Measurements from ENCODE around the gene ACAN. TPM values are rescaled to one million over a fixed set of nuclear protein-coding genes. Genes with fewer than 3 reads are reported as not detected.
A peak's percentile ranks its signal among the peaks of the same experiment; 100 is the strongest.

The ACAN gene
- polyA plus RNA-seq (2013), result 28.9 and 30.8 TPM in 2 replicates

- H3K23ac ChIP-seq (ENCODE audit: low read length), result no peak within 1 kb of the TSS
- H2AK5ac ChIP-seq (ENCODE audit: low read length), result no peak within 1 kb of the TSS
- H2AFZ ChIP-seq (ENCODE audit: insufficient read depth, low read length, poor library complexity), result peak within 1 kb of the TSS; percentile 75
- H3K4me3 ChIP-seq (ENCODE audit: low read depth, low read length), result peak within 1 kb of the TSS; percentile 71
- DNase-seq, result no peak
- peak within 1 kb of the TSS; percentile 61 for H4K8ac ChIP-seq (ENCODE audit: low read depth, low read length)
- H3K4ac ChIP-seq (ENCODE audit: low read depth, low read length), result no peak within 1 kb of the TSS
- H3K27me3 ChIP-seq (ENCODE audit: insufficient read depth, low read length), result peaks cover 22% of the 10 kb centered on the region
- peak within 1 kb of the TSS; percentile 54 for H3K9ac ChIP-seq (ENCODE audit: low read length)
- H4K91ac ChIP-seq (ENCODE audit: low read depth, low read length), result peak within 1 kb of the TSS; percentile 69
- no peaks in the 10 kb centered on the region for H3K36me3 ChIP-seq (ENCODE audit: control insufficient read depth in 1 of 2, insufficient read depth in 2 of 2, low read length in 2 of 2)
- peaks cover 6% of the 10 kb centered on the region for H3K79me1 ChIP-seq (ENCODE audit: low read length)
- WGBS (ENCODE audit: extremely low coverage, insufficient coverage, insufficient read length), result no CpG with 5 or more reads among the region's 61 CpGs
- peak within 1 kb of the TSS; percentile 47 for H4K12ac ChIP-seq (ENCODE audit: low read depth, low read length)
- H3K14ac ChIP-seq (ENCODE audit: low read length), result peak within 1 kb of the TSS; percentile 68
- H3K18ac ChIP-seq (ENCODE audit: low read length), result peak within 1 kb of the TSS; percentile 67
- peak within 1 kb of the TSS; percentile 76 for H2BK12ac ChIP-seq (ENCODE audit: low read length)
- peaks cover 2% of the 10 kb centered on the region for H3K79me2 ChIP-seq (ENCODE audit: control insufficient read depth, insufficient read depth, low read length, poor library complexity)
- no peaks in the 10 kb centered on the region for H3K9me3 ChIP-seq (ENCODE audit: insufficient read depth, low read depth, low read length)
- H3K4me1 ChIP-seq (ENCODE audit: control insufficient read depth in 1 of 2, insufficient read depth in 2 of 2, low read length in 2 of 2), result peaks cover 9 to 15% of the 10 kb centered on the region in 2 experiments
- no peak within 1 kb of the TSS for H3K27ac ChIP-seq (ENCODE audit: low read depth, low read length)
- H2BK120ac ChIP-seq (ENCODE audit: insufficient read depth, low read length, poor library complexity), result peak within 1 kb of the TSS; percentile 82
- H3K4me2 ChIP-seq (ENCODE audit: low read length), result peak within 1 kb of the TSS; percentile 92
- H2BK5ac ChIP-seq (ENCODE audit: low read depth, low read length, poor library complexity), result no peak within 1 kb of the TSS
Observed at GRCh38 chr15:88803241-88803919, at the start of gene ACAN. TSS of gene ACAN (plus strand) at chr15:88803436. CDS start at chr15:88836207, 32,771 bp downstream.

DNA sequence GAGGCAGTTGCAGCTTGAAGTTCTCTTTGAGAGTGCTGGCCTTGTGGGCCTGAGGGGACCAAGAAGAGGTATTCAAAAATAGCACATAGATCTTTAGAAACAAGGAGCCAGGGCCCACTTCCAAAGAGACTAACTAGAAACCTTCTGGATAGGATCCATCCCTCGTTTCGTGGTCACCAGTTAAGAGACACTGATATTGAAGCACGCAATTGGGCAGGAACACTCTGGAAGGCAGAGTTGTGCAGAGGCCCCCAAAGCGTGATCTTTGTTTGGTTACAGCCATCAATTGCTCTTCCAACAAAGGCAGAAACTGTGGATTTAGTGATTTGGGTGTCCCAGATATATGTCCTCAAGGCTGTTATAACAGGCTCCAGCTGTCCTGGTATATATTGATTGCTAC is 46.7 kb upstream of the ACAN start:
- Histone ChIP-seq H3K4me1 (ENCODE audit: control insufficient read depth in 1 of 2, insufficient read depth in 2 of 2, low read length in 2 of 2) (no peaks in the 10 kb centered on the region), H4K8ac (ENCODE audit: low read depth, low read length) (no peak overlapping the region), H2AFZ (ENCODE audit: insufficient read depth, low read length, poor library complexity) (no peak overlapping the region), H3K14ac (ENCODE audit: low read length) (no peak overlapping the region), H2BK5ac (ENCODE audit: low read depth, low read length, poor library complexity) (no peak overlapping the region), H3K36me3 (ENCODE audit: control insufficient read depth in 1 of 2, insufficient read depth in 2 of 2, low read length in 2 of 2) (no peaks in the 10 kb centered on the region), H3K79me2 (ENCODE audit: control insufficient read depth, insufficient read depth, low read length, poor library complexity) (no peaks in the 10 kb centered on the region), H2AK5ac (ENCODE audit: low read length) (no peak overlapping the region), H3K18ac (ENCODE audit: low read length) (no peak overlapping the region), H3K4me3 (ENCODE audit: low read depth, low read length) (no peak overlapping the region), H3K9me3 (ENCODE audit: insufficient read depth, low read depth, low read length) (peaks cover 2% of the 10 kb centered on the region), H3K4me2 (ENCODE audit: low read length) (no peak overlapping the region), H3K79me1 (ENCODE audit: low read length) (no peaks in the 10 kb centered on the region), H3K27ac (ENCODE audit: low read depth, low read length) (no peak overlapping the region), H2BK120ac (ENCODE audit: insufficient read depth, low read length, poor library complexity) (no peak overlapping the region), H3K9ac (ENCODE audit: low read length) (no peak overlapping the region), H3K4ac (ENCODE audit: low read depth, low read length) (no peak overlapping the region), H3K27me3 (ENCODE audit: insufficient read depth, low read length) (no peaks in the 10 kb centered on the region), H4K91ac (ENCODE audit: low read depth, low read length) (no peak overlapping the region), H4K12ac (ENCODE audit: low read depth, low read length) (no peak overlapping the region), H2BK12ac (ENCODE audit: low read length) (no peak overlapping the region), H3K23ac (ENCODE audit: low read length) (no peak overlapping the region)
- DNase-seq, result no peak
- no CpG with 5 or more reads among the region's 4 CpGs for WGBS (ENCODE audit: extremely low coverage, insufficient coverage, insufficient read length)

- Histone ChIP-seq H3K4me3 (ENCODE audit: low read depth, low read length) (no peak overlapping the region), H2BK120ac (ENCODE audit: insufficient read depth, low read length, poor library complexity) (no peak overlapping the region), H3K79me1 (ENCODE audit: low read length) (no peaks in the 10 kb centered on the region), H3K79me2 (ENCODE audit: control insufficient read depth, insufficient read depth, low read length, poor library complexity) (no peaks in the 10 kb centered on the region), H4K12ac (ENCODE audit: low read depth, low read length) (no peak overlapping the region), H4K91ac (ENCODE audit: low read depth, low read length) (no peak overlapping the region), H3K18ac (ENCODE audit: low read length) (no peak overlapping the region), H3K14ac (ENCODE audit: low read length) (no peak overlapping the region), H2BK12ac (ENCODE audit: low read length) (no peak overlapping the region), H3K23ac (ENCODE audit: low read length) (no peak overlapping the region), H3K4ac (ENCODE audit: low read depth, low read length) (no peak overlapping the region), H4K8ac (ENCODE audit: low read depth, low read length) (no peak overlapping the region), H2AFZ (ENCODE audit: insufficient read depth, low read length, poor library complexity) (no peak overlapping the region), H2AK5ac (ENCODE audit: low read length) (no peak overlapping the region), H3K36me3 (ENCODE audit: control insufficient read depth in 1 of 2, insufficient read depth in 2 of 2, low read length in 2 of 2) (no peaks in the 10 kb centered on the region), H3K27ac (ENCODE audit: low read depth, low read length) (no peak overlapping the region), H2BK5ac (ENCODE audit: low read depth, low read length, poor library complexity) (no peak overlapping the region), H3K9me3 (ENCODE audit: insufficient read depth, low read depth, low read length) (peaks cover 2% of the 10 kb centered on the region), H3K9ac (ENCODE audit: low read length) (no peak overlapping the region), H3K4me1 (ENCODE audit: control insufficient read depth in 1 of 2, insufficient read depth in 2 of 2, low read length in 2 of 2) (peaks cover under 1% of the 10 kb centered on the region in 2 experiments), H3K4me2 (ENCODE audit: low read length) (no peak overlapping the region), H3K27me3 (ENCODE audit: insufficient read depth, low read length) (no peaks in the 10 kb centered on the region)
- no CpG with 5 or more reads among the region's 3 CpGs for WGBS (ENCODE audit: extremely low coverage, insufficient coverage, insufficient read length)
- DNase-seq, result no peak
Observed at GRCh38 chr15:88756921-88757320, 46.3 kb upstream of the ACAN start.

GRCh38 chr15:88759872-88760271 is 43.4 kb upstream of the ACAN start:
- Histone ChIP-seq H2AK5ac (ENCODE audit: low read length) (no peak overlapping the region), H3K9me3 (ENCODE audit: insufficient read depth, low read depth, low read length) (peaks cover 2% of the 10 kb centered on the region), H3K79me1 (ENCODE audit: low read length) (no peaks in the 10 kb centered on the region), H3K9ac (ENCODE audit: low read length) (no peak overlapping the region), H3K4ac (ENCODE audit: low read depth, low read length) (no peak overlapping the region), H4K12ac (ENCODE audit: low read depth, low read length) (no peak overlapping the region), H3K23ac (ENCODE audit: low read length) (no peak overlapping the region), H2BK120ac (ENCODE audit: insufficient read depth, low read length, poor library complexity) (no peak overlapping the region), H3K36me3 (ENCODE audit: control insufficient read depth in 1 of 2, insufficient read depth in 2 of 2, low read length in 2 of 2) (no peaks in the 10 kb centered on the region), H3K27me3 (ENCODE audit: insufficient read depth, low read length) (no peaks in the 10 kb centered on the region), H3K4me3 (ENCODE audit: low read depth, low read length) (no peak overlapping the region), H2BK5ac (ENCODE audit: low read depth, low read length, poor library complexity) (no peak overlapping the region), H4K8ac (ENCODE audit: low read depth, low read length) (no peak overlapping the region), H2AFZ (ENCODE audit: insufficient read depth, low read length, poor library complexity) (no peak overlapping the region), H3K18ac (ENCODE audit: low read length) (no peak overlapping the region), H3K4me1 (ENCODE audit: control insufficient read depth in 1 of 2, insufficient read depth in 2 of 2, low read length in 2 of 2) (peaks cover 4 to 6% of the 10 kb centered on the region in 2 experiments), H3K27ac (ENCODE audit: low read depth, low read length) (no peak overlapping the region), H3K4me2 (ENCODE audit: low read length) (no peak overlapping the region), H3K79me2 (ENCODE audit: control insufficient read depth, insufficient read depth, low read length, poor library complexity) (no peaks in the 10 kb centered on the region), H2BK12ac (ENCODE audit: low read length) (no peak overlapping the region), H4K91ac (ENCODE audit: low read depth, low read length) (no peak overlapping the region), H3K14ac (ENCODE audit: low read length) (no peak overlapping the region)
- no CpG with 5 or more reads among the region's 1 CpG for WGBS (ENCODE audit: extremely low coverage, insufficient coverage, insufficient read length)
- no peak for DNase-seq

All from trophoblast cell (in vitro differentiated cells and primary cell).